Mesothelial cell of epicardium (in vitro differentiated cells): Measurements from ENCODE around the gene UAP1L1. TPM values are rescaled to one million over a fixed set of nuclear protein-coding genes. Genes with fewer than 3 reads are reported as not detected.

ENCODE experiments used
- DNase-seq, 2 experiments: peaks; one replicate each; pipeline ENCODE4 v3.0.0; 2021; ENCODE audit warnings: low spot score in 2 of 2; ENCODE audit not compliant: unreplicated experiment in 2 of 2
- H3K27ac Mint-ChIP-seq: 2 replicates; pipeline ENCODE4 v1.8.0; 2021; ENCODE audit warnings: mixed read lengths
- H3K27me3 Mint-ChIP-seq: 2 replicates; pipeline ENCODE4 v1.8.0; 2021; ENCODE audit warnings: low read depth, mixed read lengths
- H3K36me3 Mint-ChIP-seq: 2 replicates; pipeline ENCODE4 v1.8.0; 2021; ENCODE audit warnings: mixed read lengths
- H3K4me1 Mint-ChIP-seq: 2 replicates; pipeline ENCODE4 v1.8.0; 2021; ENCODE audit warnings: mixed read lengths
- H3K4me3 Mint-ChIP-seq: 2 replicates; pipeline ENCODE4 v1.8.0; 2021; ENCODE audit warnings: mild to moderate bottlenecking, moderate library complexity, mixed read lengths
- H3K9me3 Mint-ChIP-seq: 2 replicates; pipeline ENCODE4 v1.8.0; 2021; ENCODE audit warnings: mixed read lengths
- total RNA-seq: library from RNA; stranded (reverse); gene quantifications from 3 replicates; pipeline ENCODE4 v1.2.1, GENCODE V29; 2021
- TF ChIP-seq, protein P1 (sequence below): fragments of 200-600 bp; sonication (generic); IDR thresholded peaks from one replicate; pipeline ENCODE4 v1.5.0; 2021; ENCODE audit warnings: antibody characterized with exemption; ENCODE audit not compliant: unreplicated experiment

Gene UAP1L1
- total RNA-seq, 1 donor from 2014 or later, result 5.5 TPM

- TF ChIP-seq, protein P1, sequence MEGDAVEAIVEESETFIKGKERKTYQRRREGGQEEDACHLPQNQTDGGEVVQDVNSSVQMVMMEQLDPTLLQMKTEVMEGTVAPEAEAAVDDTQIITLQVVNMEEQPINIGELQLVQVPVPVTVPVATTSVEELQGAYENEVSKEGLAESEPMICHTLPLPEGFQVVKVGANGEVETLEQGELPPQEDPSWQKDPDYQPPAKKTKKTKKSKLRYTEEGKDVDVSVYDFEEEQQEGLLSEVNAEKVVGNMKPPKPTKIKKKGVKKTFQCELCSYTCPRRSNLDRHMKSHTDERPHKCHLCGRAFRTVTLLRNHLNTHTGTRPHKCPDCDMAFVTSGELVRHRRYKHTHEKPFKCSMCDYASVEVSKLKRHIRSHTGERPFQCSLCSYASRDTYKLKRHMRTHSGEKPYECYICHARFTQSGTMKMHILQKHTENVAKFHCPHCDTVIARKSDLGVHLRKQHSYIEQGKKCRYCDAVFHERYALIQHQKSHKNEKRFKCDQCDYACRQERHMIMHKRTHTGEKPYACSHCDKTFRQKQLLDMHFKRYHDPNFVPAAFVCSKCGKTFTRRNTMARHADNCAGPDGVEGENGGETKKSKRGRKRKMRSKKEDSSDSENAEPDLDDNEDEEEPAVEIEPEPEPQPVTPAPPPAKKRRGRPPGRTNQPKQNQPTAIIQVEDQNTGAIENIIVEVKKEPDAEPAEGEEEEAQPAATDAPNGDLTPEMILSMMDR, result no peak
- Mint-ChIP-seq H3K27me3 (peaks cover 68% of the 10 kb centered on the region), H3K4me3 (no peak overlapping the region)
Observed at GRCh38 chr9:137079401-137079787, 2.1 kb downstream of the UAP1L1 start.

GRCh38 chr9:137080260-137081122 is 3.2 kb downstream of the UAP1L1 start:
- Mint-ChIP-seq H3K27me3 (peaks cover 57% of the 10 kb centered on the region), H3K36me3 (no peaks in the 10 kb centered on the region), H3K4me3 (no peak overlapping the region), H3K27ac (no peak overlapping the region), H3K4me1 (peaks cover 5% of the 10 kb centered on the region), H3K9me3 (no peaks in the 10 kb centered on the region)
- TF ChIP-seq, protein P1, result no peak
- DNase-seq, result no peak

More at GRCh38 chr9:137079401-137079787, 2.1 kb downstream of the UAP1L1 start:
- Mint-ChIP-seq H3K36me3 (no peaks in the 10 kb centered on the region), H3K9me3 (no peaks in the 10 kb centered on the region), H3K4me1 (peaks cover 4% of the 10 kb centered on the region), H3K27ac (no peak overlapping the region)
- no peak for DNase-seq

GRCh38 chr9:137082222-137082924 is 5.1 kb downstream of the UAP1L1 start:
- Mint-ChIP-seq H3K4me3 (no peak overlapping the region), H3K9me3 (no peaks in the 10 kb centered on the region), H3K36me3 (no peaks in the 10 kb centered on the region), H3K4me1 (peaks cover 9% of the 10 kb centered on the region), H3K27ac (no peak overlapping the region), H3K27me3 (peaks cover 44% of the 10 kb centered on the region)
- DNase-seq, result no peak
- TF ChIP-seq, protein P1, result no peak

DNA sequence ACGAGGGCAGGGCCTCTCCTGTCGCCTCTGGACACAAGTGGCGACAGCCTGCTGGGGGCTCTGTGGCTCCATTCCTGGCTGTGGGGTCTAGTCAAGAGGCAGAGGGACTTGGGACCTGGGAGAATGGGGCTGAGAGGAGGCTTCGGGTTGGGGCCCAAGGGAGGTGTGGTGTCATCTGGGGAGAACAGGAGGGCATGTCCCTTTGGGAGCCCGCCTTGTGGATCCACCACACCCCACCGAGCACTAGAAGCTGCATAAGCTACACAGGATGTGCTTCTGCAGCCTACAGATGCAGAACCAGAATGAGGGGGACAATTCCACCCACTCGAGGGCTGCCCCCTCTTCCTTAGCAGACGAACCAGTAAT is 5.6 kb downstream of the UAP1L1 start:
- Mint-ChIP-seq H3K27me3 (peaks cover 42% of the 10 kb centered on the region), H3K36me3 (no peaks in the 10 kb centered on the region), H3K4me3 (no peak overlapping the region), H3K4me1 (peaks cover 14% of the 10 kb centered on the region), H3K27ac (no peak overlapping the region), H3K9me3 (no peaks in the 10 kb centered on the region)
- DNase-seq, result no peak
- TF ChIP-seq, protein P1, result no peak

- H3K9me3 Mint-ChIP-seq, result no peaks in the 10 kb centered on the region
- TF ChIP-seq, protein P1, result no peak
- H3K27ac Mint-ChIP-seq, result no peak overlapping the region
- no peak for DNase-seq
- H3K4me3 Mint-ChIP-seq, result no peak overlapping the region
- peaks cover 36% of the 10 kb centered on the region for H3K27me3 Mint-ChIP-seq
- peaks cover 18% of the 10 kb centered on the region for H3K4me1 Mint-ChIP-seq
- no peaks in the 10 kb centered on the region for H3K36me3 Mint-ChIP-seq
Observed at GRCh38 chr9:137083394-137084004, 6.2 kb downstream of the UAP1L1 start.
